Stimulated activated memory B cell treated with anti-CD40 and anti-IgM and Interleukin-4, amounts not matched to agents 10 μg/mL and 1 μg/mL and 100 μg/mL, for 72 hours (primary cell): ENCODE data around the gene MCHR2.
"Not testable (repeated sequence)": the region's sequence is repeated elsewhere in the genome, so short reads cannot be mapped to it uniquely, and the experiment has no call there.

Source experiments
- ATAC-seq: fragments of 150-1000 bp; cut with Tn5 transposase; 2 replicates; pipeline ENCODE4 v1.10.0; 2021
- H3K27ac Mint-ChIP-seq: one replicate; pipeline ENCODE4 v1.8.0; 2022; ENCODE audit warnings: mild to moderate bottlenecking, mixed read lengths
- H3K27me3 Mint-ChIP-seq: one replicate; pipeline ENCODE4 v1.8.0; 2022; ENCODE audit warnings: mixed read lengths
- H3K36me3 Mint-ChIP-seq: one replicate; pipeline ENCODE4 v1.8.0; 2022; ENCODE audit warnings: mixed read lengths
- H3K4me1 Mint-ChIP-seq: one replicate; pipeline ENCODE4 v1.8.0; 2022; ENCODE audit warnings: mixed read lengths
- H3K4me3 Mint-ChIP-seq: one replicate; pipeline ENCODE4 v1.8.0; 2022; ENCODE audit warnings: mild to moderate bottlenecking, moderate library complexity, mixed read lengths
- H3K9me3 Mint-ChIP-seq: one replicate; pipeline ENCODE4 v1.8.0; 2022; ENCODE audit warnings: mixed read lengths

Gene MCHR2

GRCh38 chr6:99993533-99994251 lies at the start of gene MCHR2:
TSS of gene MCHR2 (minus strand) at chr6:99994223. CDS start at chr6:99956147, 38,076 bp downstream.
- Mint-ChIP-seq H3K36me3 (no peaks in the 10 kb centered on the region), H3K4me1 (no peaks in the 10 kb centered on the region), H3K9me3 (peaks cover 2% of the 10 kb centered on the region), H3K27ac (no peak within 1 kb of the TSS), H3K27me3 (peaks cover 29% of the 10 kb centered on the region), H3K4me3 (no peak within 1 kb of the TSS)
- no peak for ATAC-seq

DNA sequence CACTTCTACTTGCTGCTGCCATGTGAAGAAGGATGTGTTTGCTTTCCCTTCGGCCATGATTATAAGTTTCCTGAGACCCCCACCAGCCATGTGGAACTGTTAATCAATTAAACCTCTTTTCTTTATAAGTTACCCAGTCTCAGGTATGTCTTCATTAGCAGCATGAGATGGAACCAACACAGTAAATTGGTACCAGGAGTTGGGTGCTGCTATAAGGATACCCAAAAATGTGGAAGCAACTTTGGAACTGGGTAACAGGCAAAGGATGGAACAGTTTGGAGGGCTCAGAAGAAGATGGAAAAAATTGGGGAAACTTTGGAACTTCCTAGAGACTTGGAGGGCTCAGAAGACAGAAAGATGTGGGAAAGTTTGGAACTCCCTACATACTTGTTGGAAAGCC lies 44.5 kb upstream of the MCHR2 start:
- H3K27me3 Mint-ChIP-seq, H3K4me1 Mint-ChIP-seq, H3K36me3 Mint-ChIP-seq, H3K4me3 Mint-ChIP-seq, ATAC-seq, H3K27ac Mint-ChIP-seq: not testable (repeated sequence)
- peaks cover 13% of the 10 kb centered on the region for H3K9me3 Mint-ChIP-seq

DNA sequence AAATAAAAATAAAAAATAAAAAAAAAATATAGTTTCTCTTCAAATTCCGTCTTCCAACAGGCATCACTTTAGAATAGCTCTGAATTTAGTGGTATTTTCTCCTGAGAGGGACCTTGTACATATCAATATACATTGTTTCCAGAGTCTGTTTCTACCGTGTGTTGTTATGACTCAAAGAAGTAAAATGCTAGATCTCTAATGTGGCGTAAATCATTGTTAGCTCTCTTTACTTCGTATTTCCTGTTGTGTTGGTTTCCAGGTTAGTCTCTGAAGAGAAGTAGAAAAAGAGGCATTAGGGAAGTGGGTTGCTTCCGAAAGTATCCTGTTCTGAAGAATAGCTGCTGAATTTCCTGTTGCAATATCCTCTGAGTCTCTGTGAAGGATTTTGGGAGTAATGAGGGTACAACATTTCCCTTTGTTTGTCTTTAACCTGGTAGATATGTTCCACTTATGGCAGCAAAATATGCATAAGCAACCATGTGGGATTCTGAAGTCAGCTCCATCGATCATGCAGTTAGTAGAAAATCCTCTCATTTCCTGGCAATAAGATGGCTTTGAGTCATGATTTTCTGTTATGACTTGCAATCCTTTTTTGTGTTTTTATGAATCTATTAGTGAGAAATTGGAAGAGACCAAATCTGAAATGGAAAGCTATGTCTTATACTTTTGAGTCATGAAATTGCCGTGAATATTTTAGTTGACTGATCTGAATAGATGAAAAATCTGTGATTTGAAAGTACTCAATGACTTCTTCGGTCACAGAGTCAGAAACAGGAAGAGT lies 42.0 kb upstream of the MCHR2 start:
- Mint-ChIP-seq H3K27ac (no peak overlapping the region), H3K4me1 (peaks cover 8% of the 10 kb centered on the region), H3K27me3 (no peaks in the 10 kb centered on the region), H3K9me3 (peaks cover 13% of the 10 kb centered on the region), H3K4me3 (no peak overlapping the region), H3K36me3 (no peaks in the 10 kb centered on the region)
- ATAC-seq = no peak

DNA sequence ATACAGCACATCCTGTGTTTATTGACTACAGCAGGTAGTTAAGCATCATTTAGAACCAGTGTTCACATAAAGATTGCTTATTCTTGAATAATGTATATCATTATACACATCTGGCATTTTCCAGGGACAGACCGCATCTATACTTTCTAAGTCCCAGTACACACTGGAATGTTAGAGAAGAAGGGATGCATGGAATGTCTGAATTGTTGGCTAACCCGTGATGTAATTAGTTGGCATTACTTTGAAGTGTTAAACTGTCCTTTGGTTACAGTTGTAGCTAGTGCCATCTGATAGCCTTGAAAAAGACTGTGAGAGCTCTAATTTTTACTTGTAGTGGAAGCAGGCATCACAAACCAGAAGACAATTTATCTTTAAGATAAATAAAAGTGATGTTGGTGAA lies 29.8 kb upstream of the MCHR2 start:
- no peaks in the 10 kb centered on the region for H3K36me3 Mint-ChIP-seq

DNA sequence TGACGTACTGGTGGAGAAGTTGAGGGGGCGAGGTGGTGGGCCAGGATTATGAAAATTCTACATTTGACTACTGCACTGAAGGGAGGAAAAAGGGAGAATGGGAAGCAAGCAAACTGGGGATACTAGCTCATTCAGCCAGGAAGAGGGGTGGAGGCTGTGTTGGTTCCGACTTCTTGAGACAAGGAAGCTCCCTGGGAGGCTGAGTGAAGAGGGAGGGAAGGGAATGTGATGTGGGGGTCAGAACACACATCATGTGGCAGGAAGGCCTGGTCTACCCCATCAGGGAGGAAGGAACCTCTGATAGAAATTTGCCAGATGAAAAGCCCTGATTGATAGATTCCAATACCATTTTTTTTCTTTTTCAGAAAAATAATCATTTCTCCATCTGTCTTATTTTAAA lies 28.8 kb upstream of the MCHR2 start:
- Mint-ChIP-seq H3K9me3 (peaks cover 6% of the 10 kb centered on the region), H3K4me1 (no peaks in the 10 kb centered on the region), H3K4me3 (no peak overlapping the region), H3K27ac (no peak overlapping the region), H3K36me3 (no peaks in the 10 kb centered on the region), H3K27me3 (peaks cover 21% of the 10 kb centered on the region)
- no peak for ATAC-seq

More for the DNA sequence above, 29.8 kb upstream of the MCHR2 start:
- Mint-ChIP-seq H3K27me3 (peaks cover 14% of the 10 kb centered on the region), H3K27ac (no peak overlapping the region), H3K9me3 (peaks cover 6% of the 10 kb centered on the region), H3K4me1 (no peaks in the 10 kb centered on the region), H3K4me3 (no peak overlapping the region)
- no peak for ATAC-seq

- H3K4me3 Mint-ChIP-seq = no peak overlapping the region
- no peak overlapping the region for H3K27ac Mint-ChIP-seq
- H3K9me3 Mint-ChIP-seq = no peaks in the 10 kb centered on the region
- H3K27me3 Mint-ChIP-seq = peaks cover 28% of the 10 kb centered on the region
- H3K36me3 Mint-ChIP-seq = no peaks in the 10 kb centered on the region
- no peaks in the 10 kb centered on the region for H3K4me1 Mint-ChIP-seq
- ATAC-seq = no peak
These were observed 14.8 kb upstream of the MCHR2 start for GRCh38 chr6:100008857-100009256.

GRCh38 chr6:100001915-100002388 lies 7.9 kb upstream of the MCHR2 start:
- no peak overlapping the region for H3K4me3 Mint-ChIP-seq
- H3K4me1 Mint-ChIP-seq = peaks cover 4% of the 10 kb centered on the region
- peaks cover 17% of the 10 kb centered on the region for H3K27me3 Mint-ChIP-seq
- no peak for ATAC-seq
- no peaks in the 10 kb centered on the region for H3K36me3 Mint-ChIP-seq
- H3K27ac Mint-ChIP-seq = no peak overlapping the region
- no peaks in the 10 kb centered on the region for H3K9me3 Mint-ChIP-seq

DNA sequence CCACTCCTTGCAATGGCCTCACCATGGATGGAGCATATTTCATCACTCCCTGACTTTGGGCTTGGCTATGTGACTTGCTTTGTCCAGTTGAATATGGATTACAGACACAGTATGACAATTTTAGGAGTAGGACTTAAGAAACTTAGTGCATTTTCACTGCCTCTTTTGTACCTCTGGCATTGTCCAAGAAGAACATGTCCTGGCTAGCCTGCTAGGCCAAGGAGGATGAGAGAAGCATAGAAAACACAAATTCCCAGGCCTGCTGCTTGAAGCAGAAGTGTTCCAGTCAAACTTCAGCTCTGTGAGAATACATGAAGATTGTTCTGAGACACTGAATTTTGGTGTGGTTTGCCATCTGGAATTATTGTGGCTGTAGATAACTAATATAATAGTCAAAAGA lies 3.1 kb upstream of the MCHR2 start:
- H3K9me3 Mint-ChIP-seq = peaks cover 2% of the 10 kb centered on the region
- no peaks in the 10 kb centered on the region for H3K36me3 Mint-ChIP-seq
- H3K27ac Mint-ChIP-seq = no peak overlapping the region
- H3K27me3 Mint-ChIP-seq = peaks cover 40% of the 10 kb centered on the region
- H3K4me1 Mint-ChIP-seq = peaks cover 4% of the 10 kb centered on the region
- no peak for ATAC-seq
- H3K4me3 Mint-ChIP-seq = no peak overlapping the region

DNA sequence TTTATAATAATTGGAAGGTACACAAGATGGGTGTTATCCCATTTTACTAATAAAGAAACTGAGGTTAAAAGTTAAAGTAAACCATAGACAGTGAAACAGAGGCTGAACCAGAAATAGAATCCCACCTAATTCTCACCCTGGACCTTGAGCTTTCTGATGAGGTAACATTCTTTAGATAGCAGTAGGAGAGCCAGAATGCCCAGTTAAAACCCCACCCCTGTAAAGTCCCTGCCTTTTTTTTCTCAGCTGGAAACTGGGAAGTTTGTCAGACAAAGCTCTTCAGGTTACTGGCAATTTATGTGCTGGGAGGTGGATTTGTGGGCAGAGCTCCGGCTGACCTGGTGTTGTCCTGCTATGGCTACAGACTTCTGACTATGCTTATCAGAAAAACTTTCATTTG lies 1.9 kb upstream of the MCHR2 start:
- no peak overlapping the region for H3K27ac Mint-ChIP-seq
- H3K36me3 Mint-ChIP-seq = no peaks in the 10 kb centered on the region
- H3K9me3 Mint-ChIP-seq = peaks cover 2% of the 10 kb centered on the region
- H3K4me1 Mint-ChIP-seq = no peaks in the 10 kb centered on the region
- peaks cover 29% of the 10 kb centered on the region for H3K27me3 Mint-ChIP-seq
- ATAC-seq = no peak
- H3K4me3 Mint-ChIP-seq = no peak overlapping the region

DNA sequence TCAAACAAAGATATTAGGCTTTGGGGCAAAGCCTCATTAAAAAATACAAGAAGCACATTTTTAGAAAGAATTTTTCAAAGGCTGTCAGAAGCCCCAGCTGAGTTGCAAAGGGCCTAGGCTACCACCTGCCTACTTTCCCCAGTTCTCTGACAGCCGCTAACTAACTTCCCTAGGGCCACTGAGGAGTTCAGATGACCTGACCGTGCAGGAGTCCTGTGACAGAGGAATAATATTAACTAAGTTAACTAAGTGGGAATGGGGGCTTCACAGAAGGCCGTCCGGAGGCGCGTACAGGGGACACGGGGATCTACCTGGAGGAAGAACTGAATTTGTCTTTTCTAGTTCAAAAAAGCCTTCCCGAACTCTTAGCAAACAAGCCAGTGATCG lies 884 bp downstream of the MCHR2 start:
- Mint-ChIP-seq H3K4me3 (no peak overlapping the region), H3K4me1 (no peaks in the 10 kb centered on the region), H3K36me3 (no peaks in the 10 kb centered on the region), H3K27me3 (peaks cover 29% of the 10 kb centered on the region), H3K27ac (no peak overlapping the region), H3K9me3 (peaks cover 2% of the 10 kb centered on the region)
- ATAC-seq = no peak

DNA sequence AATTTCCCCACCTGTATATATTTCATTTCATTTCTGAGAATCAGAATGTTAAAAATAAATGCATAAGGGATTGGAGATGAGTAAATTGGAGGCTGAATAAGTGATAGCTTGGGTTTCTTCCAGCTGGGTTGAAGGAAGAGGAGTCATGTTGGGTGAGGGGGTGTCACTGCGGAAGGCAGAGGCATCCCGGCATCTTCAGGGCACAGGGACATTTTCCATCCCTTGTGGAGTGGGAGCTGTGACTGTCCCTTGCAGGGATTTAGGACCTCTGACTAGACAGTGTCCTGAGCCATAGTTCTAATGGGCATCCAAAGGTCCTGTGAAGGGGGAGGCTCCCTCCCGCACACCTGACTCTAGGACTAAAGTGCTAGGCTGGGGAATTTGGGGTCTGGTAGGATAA lies 2.1 kb downstream of the MCHR2 start:
- H3K27ac Mint-ChIP-seq = no peak overlapping the region
- no peaks in the 10 kb centered on the region for H3K36me3 Mint-ChIP-seq
- H3K27me3 Mint-ChIP-seq = peaks cover 29% of the 10 kb centered on the region
- H3K4me3 Mint-ChIP-seq = no peak overlapping the region
- no peak for ATAC-seq
- H3K9me3 Mint-ChIP-seq = peaks cover 2% of the 10 kb centered on the region
- no peaks in the 10 kb centered on the region for H3K4me1 Mint-ChIP-seq

- Mint-ChIP-seq H3K27ac (no peak overlapping the region), H3K4me1 (no peaks in the 10 kb centered on the region), H3K27me3 (no peaks in the 10 kb centered on the region), H3K4me3 (no peak overlapping the region), H3K9me3 (no peaks in the 10 kb centered on the region), H3K36me3 (no peaks in the 10 kb centered on the region)
- ATAC-seq = no peak
These were observed 13.3 kb downstream of the MCHR2 start for GRCh38 chr6:99980741-99981140.

DNA sequence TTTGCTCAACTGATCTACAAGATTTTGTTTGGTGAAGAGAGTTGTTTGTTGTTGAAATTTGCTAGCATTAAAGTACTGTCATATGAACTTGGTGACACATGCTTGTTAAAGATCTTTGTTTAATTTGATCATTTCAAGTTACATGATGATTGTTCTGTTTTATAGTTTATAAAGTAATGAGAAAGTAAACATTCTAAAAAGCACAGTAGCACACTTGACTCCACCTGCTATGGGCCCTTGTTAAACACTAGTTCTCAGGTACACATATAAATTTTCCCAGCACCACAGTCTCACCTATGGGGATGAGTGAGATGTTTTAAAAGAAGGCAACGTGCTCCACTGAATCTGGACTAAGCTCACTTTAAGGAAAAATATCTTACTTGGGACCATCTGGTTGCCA lies 14.1 kb downstream of the MCHR2 start:
- Mint-ChIP-seq H3K27me3 (no peaks in the 10 kb centered on the region), H3K4me3 (no peak overlapping the region), H3K9me3 (peaks cover 4% of the 10 kb centered on the region), H3K27ac (no peak overlapping the region), H3K36me3 (no peaks in the 10 kb centered on the region), H3K4me1 (no peaks in the 10 kb centered on the region)
- no peak for ATAC-seq

GRCh38 chr6:99967052-99967451 lies 27.0 kb downstream of the MCHR2 start:
- no peaks in the 10 kb centered on the region for H3K27me3 Mint-ChIP-seq
- no peak for ATAC-seq
- H3K36me3 Mint-ChIP-seq = no peaks in the 10 kb centered on the region
- H3K9me3 Mint-ChIP-seq = no peaks in the 10 kb centered on the region
- no peak overlapping the region for H3K4me3 Mint-ChIP-seq
- no peak overlapping the region for H3K27ac Mint-ChIP-seq
- H3K4me1 Mint-ChIP-seq = no peaks in the 10 kb centered on the region

DNA sequence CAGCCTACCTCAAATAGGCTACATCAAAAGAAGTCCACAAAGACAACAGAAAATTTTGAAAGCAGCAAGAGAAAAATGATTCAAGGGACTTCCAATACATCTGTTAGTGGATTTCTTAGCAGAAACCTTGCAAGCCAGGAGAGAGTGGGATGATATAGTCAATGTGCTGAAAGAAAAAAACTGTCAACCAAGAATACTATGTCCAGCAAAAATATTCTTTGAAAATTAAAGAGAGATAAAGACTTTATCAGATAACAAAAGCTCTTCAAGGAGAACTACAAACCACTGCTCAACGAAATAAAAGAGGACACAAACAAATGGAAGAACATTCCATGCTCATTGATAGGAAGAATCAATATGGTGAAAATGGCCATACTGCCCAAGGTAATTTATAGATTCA lies 34.0 kb downstream of the MCHR2 start:
- H3K27ac Mint-ChIP-seq = no peak overlapping the region
- H3K27me3 Mint-ChIP-seq = no peaks in the 10 kb centered on the region
- no peaks in the 10 kb centered on the region for H3K36me3 Mint-ChIP-seq
- H3K4me3 Mint-ChIP-seq = no peak overlapping the region
- H3K9me3 Mint-ChIP-seq = peaks cover 13% of the 10 kb centered on the region
- H3K4me1 Mint-ChIP-seq = no peaks in the 10 kb centered on the region
- no peak for ATAC-seq
